Measurements from ENCODE around the gene KRTAP2-4.

DNA sequence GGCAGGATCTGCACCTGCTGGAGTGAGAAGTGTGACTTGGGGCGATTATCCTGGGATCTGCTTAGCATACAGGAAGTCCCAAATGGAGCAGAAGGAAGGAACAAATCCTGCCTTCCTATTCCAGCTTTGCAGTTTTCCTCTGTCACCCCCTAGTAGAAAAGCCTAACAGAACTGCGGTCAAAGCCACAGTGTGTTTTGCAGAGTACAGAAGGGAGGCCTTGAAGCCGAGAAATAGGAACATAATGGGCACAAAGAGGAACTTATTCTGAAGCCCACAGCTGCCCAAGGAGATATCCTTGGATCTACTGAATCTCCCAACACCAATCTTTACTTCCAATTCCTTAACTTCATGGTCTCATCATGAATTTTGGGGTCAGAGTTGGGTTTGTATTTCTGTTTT is 47.1 kb downstream of the KRTAP2-4 start:
- TF ChIP-seq, protein P1, sequence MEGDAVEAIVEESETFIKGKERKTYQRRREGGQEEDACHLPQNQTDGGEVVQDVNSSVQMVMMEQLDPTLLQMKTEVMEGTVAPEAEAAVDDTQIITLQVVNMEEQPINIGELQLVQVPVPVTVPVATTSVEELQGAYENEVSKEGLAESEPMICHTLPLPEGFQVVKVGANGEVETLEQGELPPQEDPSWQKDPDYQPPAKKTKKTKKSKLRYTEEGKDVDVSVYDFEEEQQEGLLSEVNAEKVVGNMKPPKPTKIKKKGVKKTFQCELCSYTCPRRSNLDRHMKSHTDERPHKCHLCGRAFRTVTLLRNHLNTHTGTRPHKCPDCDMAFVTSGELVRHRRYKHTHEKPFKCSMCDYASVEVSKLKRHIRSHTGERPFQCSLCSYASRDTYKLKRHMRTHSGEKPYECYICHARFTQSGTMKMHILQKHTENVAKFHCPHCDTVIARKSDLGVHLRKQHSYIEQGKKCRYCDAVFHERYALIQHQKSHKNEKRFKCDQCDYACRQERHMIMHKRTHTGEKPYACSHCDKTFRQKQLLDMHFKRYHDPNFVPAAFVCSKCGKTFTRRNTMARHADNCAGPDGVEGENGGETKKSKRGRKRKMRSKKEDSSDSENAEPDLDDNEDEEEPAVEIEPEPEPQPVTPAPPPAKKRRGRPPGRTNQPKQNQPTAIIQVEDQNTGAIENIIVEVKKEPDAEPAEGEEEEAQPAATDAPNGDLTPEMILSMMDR (IDR thresholded peaks at IDR 0.05): no peak
- no peak for TF ChIP-seq POLR2A (IDR thresholded peaks at IDR 0.05)
